ENCODE results near the gene TEX47. TPM values are rescaled to one million over a fixed set of nuclear protein-coding genes. Genes with fewer than 3 reads are reported as not detected.

Gene TEX47
- total and polyA plus RNA-seq, 12 donors, result not detected

DNA sequence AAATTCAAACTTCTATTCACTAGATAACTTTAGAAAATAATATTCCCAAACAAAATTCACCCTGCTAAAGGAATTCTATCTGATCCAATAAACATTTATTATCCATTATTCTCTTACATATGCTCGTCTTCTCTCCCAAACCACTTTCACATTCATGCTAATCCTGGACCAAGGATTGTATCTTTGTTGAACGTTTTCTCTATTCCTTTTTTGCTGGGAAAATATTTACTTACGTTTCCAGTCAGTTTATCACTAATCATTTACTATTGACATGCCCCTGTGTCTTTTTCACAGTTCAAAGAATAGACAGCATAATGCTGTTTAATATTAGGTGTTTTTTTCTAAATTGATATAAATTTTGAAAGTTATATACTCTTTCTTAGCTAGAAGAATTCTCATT lies 3.2 kb downstream of the TEX47 start:
- no peak overlapping the region for H3K27ac ChIP-seq
- TF ChIP-seq, protein P1, sequence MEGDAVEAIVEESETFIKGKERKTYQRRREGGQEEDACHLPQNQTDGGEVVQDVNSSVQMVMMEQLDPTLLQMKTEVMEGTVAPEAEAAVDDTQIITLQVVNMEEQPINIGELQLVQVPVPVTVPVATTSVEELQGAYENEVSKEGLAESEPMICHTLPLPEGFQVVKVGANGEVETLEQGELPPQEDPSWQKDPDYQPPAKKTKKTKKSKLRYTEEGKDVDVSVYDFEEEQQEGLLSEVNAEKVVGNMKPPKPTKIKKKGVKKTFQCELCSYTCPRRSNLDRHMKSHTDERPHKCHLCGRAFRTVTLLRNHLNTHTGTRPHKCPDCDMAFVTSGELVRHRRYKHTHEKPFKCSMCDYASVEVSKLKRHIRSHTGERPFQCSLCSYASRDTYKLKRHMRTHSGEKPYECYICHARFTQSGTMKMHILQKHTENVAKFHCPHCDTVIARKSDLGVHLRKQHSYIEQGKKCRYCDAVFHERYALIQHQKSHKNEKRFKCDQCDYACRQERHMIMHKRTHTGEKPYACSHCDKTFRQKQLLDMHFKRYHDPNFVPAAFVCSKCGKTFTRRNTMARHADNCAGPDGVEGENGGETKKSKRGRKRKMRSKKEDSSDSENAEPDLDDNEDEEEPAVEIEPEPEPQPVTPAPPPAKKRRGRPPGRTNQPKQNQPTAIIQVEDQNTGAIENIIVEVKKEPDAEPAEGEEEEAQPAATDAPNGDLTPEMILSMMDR (IDR thresholded peaks at IDR 0.05), result no peak
- WGBS, 2 donors, result 75 to 82% methylated on average over 3 of the region's 3 CpGs
- no peaks in the 10 kb centered on the region for H3K4me1 ChIP-seq
- peaks cover 0 to 5% (median 0%) of the 10 kb centered on the region in 7 donors for H3K27me3 ChIP-seq
- no peaks in the 10 kb centered on the region for H3K36me3 ChIP-seq
- intact Hi-C loops (cut with DNase I), result loop anchor here in 1 of 10 donors (10.0 kb wide), 1 partner anchor 832 kb away; no protein-coding TSS in a partner anchor
- DNase-seq, result no peak
- ATAC-seq, result no peak
- no peak overlapping the region for H3K4me3 ChIP-seq
- H3K9me3 ChIP-seq, result no peaks in the 10 kb centered on the region

- intact Hi-C loops (cut with DNase I), result loop anchor here in 1 of 10 donors (10.0 kb wide), 1 partner anchor 833 kb away; no protein-coding TSS in a partner anchor
- no peaks in the 10 kb centered on the region for H3K9me3 ChIP-seq
- TF ChIP-seq, protein P1 (IDR thresholded peaks at IDR 0.05), result no peak
- H3K27ac ChIP-seq, result no peak overlapping the region
- H3K27me3 ChIP-seq, result peaks cover 0 to 5% (median 0%) of the 10 kb centered on the region in 7 donors
- DNase-seq (no peak), ATAC-seq (no peak)
- 76 to 90% methylated on average over 4 of the region's 4 CpGs for WGBS, 2 donors
- no peaks in the 10 kb centered on the region for H3K4me1 ChIP-seq
- H3K36me3 ChIP-seq, result no peaks in the 10 kb centered on the region
- no peak overlapping the region for H3K4me3 ChIP-seq
Measured at GRCh38 chr7:88791891-88792290, 3.6 kb downstream of the TEX47 start.

- TF ChIP-seq, protein P1 (IDR thresholded peaks at IDR 0.05), result peak; percentile 13 to 58 (median 50)
- Histone ChIP-seq H3K36me3 (no peaks in the 10 kb centered on the region), H3K4me1 (no peaks in the 10 kb centered on the region), H3K4me3 (no peak overlapping the region), H3K9me3 (no peaks in the 10 kb centered on the region), H3K27ac (no peak overlapping the region), H3K27me3 (no peaks in the 10 kb centered on the region)
- DNase-seq (no peak), ATAC-seq (no peak)
- intact Hi-C loops (cut with DNase I), result loop anchor here in 3 of 10 donors (5.0 to 10.0 kb wide), 3 partner anchors 65 to 835 kb away; no protein-coding TSS in a partner anchor
- WGBS, 2 donors, result 67 to 76% methylated on average over 2 of the region's 2 CpGs
Measured at GRCh38 chr7:88789480-88790064, 6.0 kb downstream of the TEX47 start.

GRCh38 chr7:88787777-88788176 lies 7.8 kb downstream of the TEX47 start:
- Histone ChIP-seq H3K4me1 (no peaks in the 10 kb centered on the region), H3K9me3 (no peaks in the 10 kb centered on the region), H3K27ac (no peak overlapping the region), H3K27me3 (no peaks in the 10 kb centered on the region), H3K4me3 (no peak overlapping the region), H3K36me3 (no peaks in the 10 kb centered on the region)
- no peak for ATAC-seq
- 67 to 75% methylated on average over 2 of the region's 2 CpGs for WGBS, 2 donors
- DNase-seq, result no peak
- intact Hi-C loops (cut with DNase I), result loop anchor here in 2 of 10 donors (5.0 to 10.0 kb wide), 2 partner anchors 63 to 835 kb away; no protein-coding TSS in a partner anchor
- TF ChIP-seq, protein P1 (IDR thresholded peaks at IDR 0.05), result no peak
